ENCODE measurements around the gene CNNM3.
"Not testable (repeated sequence)": the region's sequence is repeated elsewhere in the genome, so short reads cannot be mapped to it uniquely, and the experiment has no call there.

The CNNM3 gene

GRCh38 chr2:96848264-96848663 lies 32.2 kb downstream of the CNNM3 start:
- H3K27ac ChIP-seq (ENCODE audit: low read depth, low read length), result no peak overlapping the region
- no peaks in the 10 kb centered on the region for H3K9me3 ChIP-seq (ENCODE audit: insufficient read depth, low read depth, low read length)
- H3K36me3 ChIP-seq (ENCODE audit: insufficient read depth, low read length), result peaks cover 45% of the 10 kb centered on the region
- no peaks in the 10 kb centered on the region for H3K4me1 ChIP-seq (ENCODE audit: insufficient read depth, low read length)
- WGBS, result 84% methylated on average over 9 of the region's 9 CpGs
- H3K4me3 ChIP-seq (ENCODE audit: low read length), result no peak overlapping the region
- H3K9ac ChIP-seq (ENCODE audit: low read depth, low read length), result no peak overlapping the region
- no peaks in the 10 kb centered on the region for H3K27me3 ChIP-seq (ENCODE audit: insufficient read depth, low read length)

- Histone ChIP-seq H3K36me3 (ENCODE audit: insufficient read depth, low read length) (peaks cover 45% of the 10 kb centered on the region), H3K4me3 (ENCODE audit: low read length) (no peak overlapping the region), H3K9ac (ENCODE audit: low read depth, low read length) (no peak overlapping the region), H3K4me1 (ENCODE audit: insufficient read depth, low read length) (peaks cover 7% of the 10 kb centered on the region; the same call in 1 of the 2 replicates), H3K27ac (ENCODE audit: low read depth, low read length) (no peak overlapping the region), H3K27me3 (ENCODE audit: insufficient read depth, low read length) (no peaks in the 10 kb centered on the region), H3K9me3 (ENCODE audit: insufficient read depth, low read depth, low read length) (no peaks in the 10 kb centered on the region)
- 96% methylated on average over 6 of the region's 6 CpGs for WGBS
Observed at GRCh38 chr2:96852667-96853066, 36.6 kb downstream of the CNNM3 start.

- Histone ChIP-seq H3K4me3 (ENCODE audit: low read length) (no peak overlapping the region), H3K9ac (ENCODE audit: low read depth, low read length) (no peak overlapping the region), H3K36me3 (ENCODE audit: insufficient read depth, low read length) (peaks cover 39% of the 10 kb centered on the region), H3K4me1 (ENCODE audit: insufficient read depth, low read length) (peaks cover 7% of the 10 kb centered on the region; the same call in 1 of the 2 replicates), H3K27ac (ENCODE audit: low read depth, low read length) (no peak overlapping the region), H3K27me3 (ENCODE audit: insufficient read depth, low read length) (no peaks in the 10 kb centered on the region), H3K9me3 (ENCODE audit: insufficient read depth, low read depth, low read length) (no peaks in the 10 kb centered on the region)
- WGBS, result 97% methylated on average over 15 of the region's 15 CpGs
Observed at GRCh38 chr2:96853321-96853720, 37.3 kb downstream of the CNNM3 start.

- 23% methylated on average over 27 of the region's 27 CpGs for WGBS
- Histone ChIP-seq H3K9ac (ENCODE audit: low read depth, low read length) (peak overlapping the region; percentile 78), H3K27ac (ENCODE audit: low read depth, low read length) (no peak overlapping the region)
Observed at GRCh38 chr2:96856776-96857666, 41.0 kb downstream of the CNNM3 start.

GRCh38 chr2:96857667-96858372 lies 41.8 kb downstream of the CNNM3 start, which contains the start of gene ANKRD39:
Gene ANKRD39 (minus strand): TSS chr2:96858016. CDS start chr2:96857987, 29 bp downstream.
- Histone ChIP-seq H3K9ac (ENCODE audit: low read depth, low read length) (peak within 1 kb of the TSS; percentile 78), H3K27ac (ENCODE audit: low read depth, low read length) (peak within 1 kb of the TSS; percentile 36; the same call in 1 of the 2 replicates), H3K27me3 (ENCODE audit: insufficient read depth, low read length) (no peaks in the 10 kb centered on the region), H3K9me3 (ENCODE audit: insufficient read depth, low read depth, low read length) (no peaks in the 10 kb centered on the region), H3K4me3 (ENCODE audit: low read length) (peak within 1 kb of the TSS; percentile 71), H3K36me3 (ENCODE audit: insufficient read depth, low read length) (peaks cover 39% of the 10 kb centered on the region), H3K4me1 (ENCODE audit: insufficient read depth, low read length) (peaks cover 12% of the 10 kb centered on the region)
- under 1% methylated on average over 81 of the region's 81 CpGs for WGBS

More at GRCh38 chr2:96856776-96857666, 41.0 kb downstream of the CNNM3 start:
- H3K9me3 ChIP-seq (ENCODE audit: insufficient read depth, low read depth, low read length), result no peaks in the 10 kb centered on the region
- no peaks in the 10 kb centered on the region for H3K27me3 ChIP-seq (ENCODE audit: insufficient read depth, low read length)
- peaks cover 40% of the 10 kb centered on the region for H3K36me3 ChIP-seq (ENCODE audit: insufficient read depth, low read length)
- peaks cover 12% of the 10 kb centered on the region for H3K4me1 ChIP-seq (ENCODE audit: insufficient read depth, low read length)
- H3K4me3 ChIP-seq (ENCODE audit: low read length), result peak overlapping the region; percentile 71

- Histone ChIP-seq H3K36me3 (ENCODE audit: insufficient read depth, low read length) (peaks cover 43% of the 10 kb centered on the region), H3K27me3 (ENCODE audit: insufficient read depth, low read length) (no peaks in the 10 kb centered on the region), H3K9ac (ENCODE audit: low read depth, low read length) (peak overlapping the region; percentile 22; the same call in 1 of the 2 replicates), H3K9me3 (ENCODE audit: insufficient read depth, low read depth, low read length) (no peaks in the 10 kb centered on the region), H3K27ac (ENCODE audit: low read depth, low read length) (peak overlapping the region; percentile 36; the same call in 1 of the 2 replicates), H3K4me1 (ENCODE audit: insufficient read depth, low read length) (peaks cover 12% of the 10 kb centered on the region), H3K4me3 (ENCODE audit: low read length) (peak overlapping the region; percentile 71)
- WGBS, result 53% methylated on average over 11 of the region's 11 CpGs
Observed at GRCh38 chr2:96859099-96859649, 43.1 kb downstream of the CNNM3 start.

- H3K4me1 ChIP-seq (ENCODE audit: insufficient read depth, low read length), result peaks cover 12% of the 10 kb centered on the region
- no peak overlapping the region for H3K27ac ChIP-seq (ENCODE audit: low read depth, low read length)
- no peak overlapping the region for H3K9ac ChIP-seq (ENCODE audit: low read depth, low read length)
- peaks cover 45% of the 10 kb centered on the region for H3K36me3 ChIP-seq (ENCODE audit: insufficient read depth, low read length)
- H3K9me3 ChIP-seq (ENCODE audit: insufficient read depth, low read depth, low read length), result no peaks in the 10 kb centered on the region
- no peak overlapping the region for H3K4me3 ChIP-seq (ENCODE audit: low read length)
- H3K27me3 ChIP-seq (ENCODE audit: insufficient read depth, low read length), result no peaks in the 10 kb centered on the region
- 88% methylated on average over 4 of the region's 4 CpGs for WGBS
Observed at GRCh38 chr2:96859681-96860064, 43.6 kb downstream of the CNNM3 start.

GRCh38 chr2:96860065-96861029 lies 44.3 kb downstream of the CNNM3 start:
- no peak overlapping the region for H3K4me3 ChIP-seq (ENCODE audit: low read length)
- H3K9ac ChIP-seq (ENCODE audit: low read depth, low read length), result no peak overlapping the region
- no peaks in the 10 kb centered on the region for H3K27me3 ChIP-seq (ENCODE audit: insufficient read depth, low read length)
- H3K4me1 ChIP-seq (ENCODE audit: insufficient read depth, low read length), result peaks cover 12% of the 10 kb centered on the region
- no peak overlapping the region for H3K27ac ChIP-seq (ENCODE audit: low read depth, low read length)
- no peaks in the 10 kb centered on the region for H3K9me3 ChIP-seq (ENCODE audit: insufficient read depth, low read depth, low read length)
- 92% methylated on average over 35 of the region's 38 CpGs for WGBS
- peaks cover 52% of the 10 kb centered on the region for H3K36me3 ChIP-seq (ENCODE audit: insufficient read depth, low read length)

- H3K4me3 ChIP-seq (ENCODE audit: low read length), result no peak overlapping the region
- no peaks in the 10 kb centered on the region for H3K9me3 ChIP-seq (ENCODE audit: insufficient read depth, low read depth, low read length)
- WGBS, result 96% methylated on average over 17 of the region's 17 CpGs
- H3K9ac ChIP-seq (ENCODE audit: low read depth, low read length), result no peak overlapping the region
- peaks cover 59% of the 10 kb centered on the region for H3K36me3 ChIP-seq (ENCODE audit: insufficient read depth, low read length)
- H3K27ac ChIP-seq (ENCODE audit: low read depth, low read length), result no peak overlapping the region
- H3K4me1 ChIP-seq (ENCODE audit: insufficient read depth, low read length), result peaks cover 12% of the 10 kb centered on the region
- no peaks in the 10 kb centered on the region for H3K27me3 ChIP-seq (ENCODE audit: insufficient read depth, low read length)
Observed at GRCh38 chr2:96861074-96861473, 45.0 kb downstream of the CNNM3 start.

- not testable (repeated sequence) for H3K4me3 ChIP-seq (ENCODE audit: low read length); H3K9me3 ChIP-seq (ENCODE audit: insufficient read depth, low read depth, low read length); H3K9ac ChIP-seq (ENCODE audit: low read depth, low read length); H3K4me1 ChIP-seq (ENCODE audit: insufficient read depth, low read length); H3K27ac ChIP-seq (ENCODE audit: low read depth, low read length); H3K27me3 ChIP-seq (ENCODE audit: insufficient read depth, low read length)
- WGBS, result 98% methylated on average over 4 of the region's 4 CpGs
- H3K36me3 ChIP-seq (ENCODE audit: insufficient read depth, low read length), result peaks cover 74% of the 10 kb centered on the region
Observed at GRCh38 chr2:96863056-96863455, 47.0 kb downstream of the CNNM3 start.

Data from HUES64 (cell line).